Hepatocyte (in vitro differentiated cells): Measurements from ENCODE around the gene STMND1. TPM values are rescaled to one million over a fixed set of nuclear protein-coding genes. Genes with fewer than 3 reads are reported as not detected.

Experiments
- DNase-seq: peaks from one replicate; pipeline ENCODE4 v3.0.0-alpha.2; 2016; ENCODE audit warnings: low spot score
- H2AFZ ChIP-seq: fragments of 200-600 bp; sonication (generic); 2 replicates; pipeline ENCODE4 v1.6.0; 2016; ENCODE audit warnings: antibody characterized with exemption, mild to moderate bottlenecking
- H3K27ac ChIP-seq: fragments of 200-600 bp; sonication (generic); 2 replicates; pipeline ENCODE4 v1.5.1; 2016; ENCODE audit warnings: mild to moderate bottlenecking
- H3K27me3 ChIP-seq: fragments of 200-600 bp; sonication (generic); 2 replicates; pipeline ENCODE4 v1.6.1; 2016
- H3K36me3 ChIP-seq: fragments of 200-600 bp; sonication (generic); replicated peaks from 2 replicates; pipeline ENCODE4 v1.5.1; 2016; ENCODE audit warnings: low read depth; ENCODE audit not compliant: insufficient read depth
- H3K4me1 ChIP-seq: fragments of 200-600 bp; sonication (generic); 2 replicates; pipeline ENCODE4 v1.5.1; 2016; ENCODE audit warnings: mild to moderate bottlenecking, moderate library complexity; ENCODE audit not compliant: insufficient read depth
- H3K4me2 ChIP-seq: fragments of 200-600 bp; sonication (generic); 2 replicates; pipeline ENCODE4 v1.6.0; 2016
- H3K4me3 ChIP-seq: fragments of 200-600 bp; sonication (generic); 2 replicates; pipeline ENCODE4 v1.5.1; 2016; ENCODE audit warnings: mild to moderate bottlenecking
- H3K79me2 ChIP-seq: fragments of 200-600 bp; sonication (generic); 2 replicates; pipeline ENCODE4 v1.6.0; 2017; ENCODE audit warnings: mild to moderate bottlenecking
- H3K9me2 ChIP-seq: fragments of 200-600 bp; sonication (generic); replicated peaks from 2 replicates; pipeline ENCODE4 v1.6.0; 2017; ENCODE audit warnings: mild to moderate bottlenecking; ENCODE audit not compliant: insufficient read depth
- H3K9me3 ChIP-seq: fragments of 200-600 bp; sonication (generic); 2 replicates; pipeline ENCODE4 v1.5.1; 2016; ENCODE audit warnings: low read depth, mild to moderate bottlenecking
- H4K20me1 ChIP-seq: fragments of 200-600 bp; sonication (generic); 2 replicates; pipeline ENCODE4 v1.6.0; 2016; ENCODE audit warnings: mild to moderate bottlenecking; ENCODE audit not compliant: insufficient read depth, poor library complexity, severe bottlenecking
- CTCF ChIP-seq: fragments of 200-600 bp; sonication (generic); IDR thresholded peaks from 2 replicates; pipeline ENCODE4 v1.5.1; 2016; ENCODE audit warnings: antibody characterized with exemption, mild to moderate bottlenecking; ENCODE audit not compliant: poor library complexity
- EZH2 ChIP-seq: fragments of 200-600 bp; sonication (generic); IDR thresholded peaks from 2 replicates; pipeline ENCODE4 v1.6.1; 2016; ENCODE audit warnings: antibody characterized with exemption, mild to moderate bottlenecking, borderline replicate concordance
- EZH2phosphoT487 ChIP-seq: fragments of 200-600 bp; sonication (generic); IDR thresholded peaks from one replicate; pipeline ENCODE4 v1.6.1; 2018; ENCODE audit warnings: antibody characterized with exemption, mild to moderate bottlenecking, low read depth, moderate library complexity; ENCODE audit not compliant: unreplicated experiment, severe bottlenecking
- WGBS: methylation state at CpG from one replicate; pipeline ENCODE4 v1.1.6; 2016; ENCODE audit warnings: low lambda C conversion rate; ENCODE audit errors: missing lambda C conversion rate; 5-methylcytosine and 5-hydroxymethylcytosine counted together
- polyA plus RNA-seq: library from polyadenylated mRNA; unstranded; fragments of >200 nt; fragmentation: Nextera tagmentation; extraction: Ambion mirVana; gene quantifications from 2 replicates; pipeline ENCODE4 v1.2.1, GENCODE V29; 2016
- total RNA-seq: library from RNA; depleted of rRNA; stranded (reverse); fragments of >200 nt; gene quantifications from 2 replicates; pipeline ENCODE4 v1.2.3, GENCODE V29; 2014

STMND1 gene
- total and polyA plus RNA-seq, 2 experiments from 2014 or later: 0.27 TPM; not detected in 1

GRCh38 chr6:17100806-17101205 is 1.0 kb upstream of the STMND1 start:
- Histone ChIP-seq H3K4me2 (peak overlapping the region; percentile 90), H3K27me3 (peaks cover 11% of the 10 kb centered on the region)

GRCh38 chr6:17102258-17102870 is 514 bp downstream of the STMND1 start:
- no peak for DNase-seq
- TF ChIP-seq EZH2: no peak
- TF ChIP-seq EZH2phosphoT487: no peak
- no peak for TF ChIP-seq CTCF
- Histone ChIP-seq H3K9me2 (no peaks in the 10 kb centered on the region), H3K9me3 (no peaks in the 10 kb centered on the region), H3K27ac (no peak overlapping the region), H3K36me3 (no peaks in the 10 kb centered on the region), H4K20me1 (no peaks in the 10 kb centered on the region), H3K4me3 (peak overlapping the region; percentile 15), H2AFZ (peak overlapping the region; percentile 73), H3K4me1 (peaks cover 5% of the 10 kb centered on the region), H3K27me3 (peaks cover 11% of the 10 kb centered on the region), H3K79me2 (no peaks in the 10 kb centered on the region), H3K4me2 (peak overlapping the region; percentile 90)
- 36% methylated on average over 23 of the region's 23 CpGs for WGBS

More at GRCh38 chr6:17100806-17101205, 1.0 kb upstream of the STMND1 start:
- Histone ChIP-seq H3K4me1 (peaks cover 14% of the 10 kb centered on the region), H2AFZ (no peak overlapping the region), H3K27ac (no peak overlapping the region), H3K9me3 (no peaks in the 10 kb centered on the region), H4K20me1 (no peaks in the 10 kb centered on the region), H3K9me2 (no peaks in the 10 kb centered on the region), H3K4me3 (no peak overlapping the region), H3K36me3 (no peaks in the 10 kb centered on the region), H3K79me2 (no peaks in the 10 kb centered on the region)
- 88% methylated on average over 1 of the region's 1 CpG for WGBS
- no peak for DNase-seq
- TF ChIP-seq EZH2 (no peak), CTCF (no peak)

DNA sequence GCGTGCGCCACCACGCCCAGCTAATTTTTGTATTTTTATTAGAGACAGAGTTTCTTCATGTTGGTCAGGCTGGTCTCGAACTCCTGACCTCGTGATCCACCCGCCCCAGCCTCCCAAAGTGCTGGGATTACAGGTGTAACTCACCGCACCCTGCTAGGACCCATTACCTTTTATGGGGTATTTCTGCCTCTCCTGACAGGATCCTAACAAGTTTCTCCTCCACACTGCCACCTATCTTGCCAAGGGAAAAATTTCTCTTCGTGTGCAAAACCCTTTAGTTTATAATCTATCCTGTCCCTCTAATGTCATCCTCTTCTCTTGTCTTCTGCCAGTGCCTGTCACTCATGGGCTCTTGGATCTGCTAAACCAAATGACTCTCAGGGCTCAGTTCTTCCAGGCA is 1.9 kb downstream of the STMND1 start:
- peaks cover 11% of the 10 kb centered on the region for H3K27me3 ChIP-seq
- H3K4me1 ChIP-seq: peaks cover 5% of the 10 kb centered on the region
- H3K9me2 ChIP-seq: no peaks in the 10 kb centered on the region
- no peak overlapping the region for H2AFZ ChIP-seq
- H3K4me2 ChIP-seq: no peak overlapping the region
- WGBS: 88% methylated on average over 7 of the region's 8 CpGs
- H3K4me3 ChIP-seq: no peak overlapping the region
- no peaks in the 10 kb centered on the region for H3K36me3 ChIP-seq
- H3K9me3 ChIP-seq: no peaks in the 10 kb centered on the region
- no peak overlapping the region for H3K27ac ChIP-seq
- DNase-seq: no peak
- TF ChIP-seq EZH2phosphoT487 (no peak), CTCF (no peak), EZH2 (no peak)
- no peaks in the 10 kb centered on the region for H3K79me2 ChIP-seq
- H4K20me1 ChIP-seq: no peaks in the 10 kb centered on the region

- Histone ChIP-seq H3K4me1 (no peaks in the 10 kb centered on the region), H3K36me3 (no peaks in the 10 kb centered on the region), H3K4me2 (no peak overlapping the region), H3K9me3 (no peaks in the 10 kb centered on the region), H2AFZ (no peak overlapping the region), H3K9me2 (no peaks in the 10 kb centered on the region), H3K27ac (no peak overlapping the region), H4K20me1 (no peaks in the 10 kb centered on the region), H3K27me3 (peaks cover 6% of the 10 kb centered on the region), H3K4me3 (no peak overlapping the region), H3K79me2 (no peaks in the 10 kb centered on the region)
- DNase-seq: no peak
- TF ChIP-seq EZH2phosphoT487 (no peak), CTCF (no peak)
These were observed 6.0 kb downstream of the STMND1 start for GRCh38 chr6:17107863-17108262.
